Measurements from ENCODE around the gene PRKCH. TPM values are rescaled to one million over a fixed set of nuclear protein-coding genes. Genes with fewer than 3 reads are reported as not detected.

Gene PRKCH
- total and polyA plus RNA-seq, 10 of the 15 experiments (the other 5 are each of a cell fraction or from before 2014, with no cell fraction given): 10.7 to 140 (median 33.2) TPM

- TF ChIP-seq SMC3 (IDR thresholded peaks at IDR 0.05; ENCODE audit: borderline replicate concordance, low read length) (peak; percentile 24; the same call in 1 of the 2 replicates), TCF7 (IDR thresholded peaks at IDR 0.05; ENCODE audit: borderline replicate concordance) (peak; percentile 44; the same call in 1 of the 2 replicates), SIN3A (IDR thresholded peaks at IDR 0.05; ENCODE audit: low read depth, low read length) (no peak), RUNX3 (IDR thresholded peaks at IDR 0.05; ENCODE audit: low read length) (peak; percentile 83), SIX5 (IDR thresholded peaks at IDR 0.05; ENCODE audit: low read depth, low read length, severe bottlenecking) (no peak), NKRF (conservative IDR thresholded peaks at IDR 0.05) (no peak), ZNF384 (IDR thresholded peaks at IDR 0.05; ENCODE audit: borderline replicate concordance, low read depth, low read length) (peak; percentile 71), DPF2 (IDR thresholded peaks at IDR 0.05) (peak; percentile 86), ATF7 (IDR thresholded peaks at IDR 0.05; ENCODE audit: low read depth) (peak; percentile 88)
Observed at GRCh38 chr14:61388173-61388975, 67.0 kb downstream of the PRKCH start (continued).

Data from GM12878 (cell line).